Common myeloid progenitor, CD34-positive (primary cell): ENCODE results near the gene GPC5.
A peak's percentile ranks its signal among the peaks of the same experiment; 100 is the strongest.
"Not testable (repeated sequence)": the region's sequence is repeated elsewhere in the genome, so short reads cannot be mapped to it uniquely, and the experiment has no call there.

Experiments used
- CTCF ChIA-PET: fragments of 350-600 bp; sonication (Branson Sonifier 250); formaldehyde crosslinking; loops from one replicate; lab custom pipeline; 2021; ENCODE audit warnings: antibody characterized with exemption; lab: Charles Lee
- POLR2A ChIA-PET: fragments of 350-600 bp; sonication (Branson Sonifier 250); formaldehyde crosslinking; loops from one replicate; lab custom pipeline; 2021; ENCODE audit warnings: antibody characterized with exemption; lab: Charles Lee
- DNase-seq, 3 donors: peaks; one replicate each; pipeline versions ENCODE4 v3.0.0 to v3.0.0-alpha.2; 2013
- H3K27ac ChIP-seq, 2 experiments: 1 replicate in 1 of 2; 2 replicates in 1 of 2; pipeline ENCODE4 v1.7.0; 2013; ENCODE audit warnings: inconsistent platforms in 2 of 2, low read length in 2 of 2, mild to moderate bottlenecking in 2 of 2, low read depth in 1 of 2, moderate library complexity in 1 of 2; ENCODE audit not compliant: severe bottlenecking in 2 of 2, insufficient read depth in 1 of 2, poor library complexity in 1 of 2
- H3K27me3 ChIP-seq, 5 experiments: replicated peaks in 2 of 5; 1 replicate in 3 of 5; 2 replicates in 2 of 5; pipeline versions ENCODE4 v1.6.1 to v1.7.0; 2013; ENCODE audit warnings: low read length in 4 of 5, mild to moderate bottlenecking in 2 of 5, moderate library complexity in 2 of 5, inconsistent platforms in 1 of 5; ENCODE audit not compliant: insufficient read depth in 5 of 5, control insufficient read depth in 4 of 5
- H3K36me3 ChIP-seq, 4 experiments: 1 replicate in 2 of 4; 2 replicates in 2 of 4; pipeline versions ENCODE4 v1.6.1 to v1.7.0; 2013; ENCODE audit warnings: low read length in 3 of 4, control low read depth in 1 of 4, mild to moderate bottlenecking in 1 of 4; ENCODE audit not compliant: control insufficient read depth in 4 of 4, insufficient read depth in 4 of 4
- H3K4me1 ChIP-seq, 4 experiments: 1 replicate in 3 of 4; 2 replicates in 1 of 4; pipeline versions ENCODE4 v1.6.1 to v1.7.1; 2013; ENCODE audit warnings: low read length in 3 of 4, mild to moderate bottlenecking in 3 of 4, control low read depth in 1 of 4, inconsistent platforms in 1 of 4, moderate library complexity in 1 of 4; ENCODE audit not compliant: control insufficient read depth in 4 of 4, insufficient read depth in 4 of 4; ENCODE audit errors: control extremely low read depth in 1 of 4
- H3K4me3 ChIP-seq, 7 experiments: 1 replicate in 4 of 7; 2 replicates in 3 of 7; pipeline versions ENCODE4 v1.5.1 to v1.7.0; 2013; ENCODE audit warnings: mild to moderate bottlenecking in 7 of 7, low read length in 6 of 7, moderate library complexity in 6 of 7, inconsistent platforms in 2 of 7, low read depth in 2 of 7, control low read depth in 1 of 7; ENCODE audit not compliant: insufficient read depth in 4 of 7, control insufficient read depth in 1 of 7; ENCODE audit errors: extremely low read depth in 1 of 7
- H3K9me3 ChIP-seq, 5 experiments: 1 replicate in 4 of 5; 2 replicates in 1 of 5; pipeline versions ENCODE4 v1.6.1 to v1.7.1; 2013; ENCODE audit warnings: low read length in 4 of 5, mild to moderate bottlenecking in 2 of 5, inconsistent platforms in 1 of 5, low read depth in 1 of 5, moderate library complexity in 1 of 5; ENCODE audit not compliant: control insufficient read depth in 4 of 5, insufficient read depth in 2 of 5; ENCODE audit errors: control extremely low read depth in 1 of 5
- WGBS: methylation state at CpG from one replicate; pipeline ENCODE4 v1.1.5; 2013; ENCODE audit not compliant: insufficient coverage; 5-methylcytosine and 5-hydroxymethylcytosine counted together

The GPC5 gene

DNA sequence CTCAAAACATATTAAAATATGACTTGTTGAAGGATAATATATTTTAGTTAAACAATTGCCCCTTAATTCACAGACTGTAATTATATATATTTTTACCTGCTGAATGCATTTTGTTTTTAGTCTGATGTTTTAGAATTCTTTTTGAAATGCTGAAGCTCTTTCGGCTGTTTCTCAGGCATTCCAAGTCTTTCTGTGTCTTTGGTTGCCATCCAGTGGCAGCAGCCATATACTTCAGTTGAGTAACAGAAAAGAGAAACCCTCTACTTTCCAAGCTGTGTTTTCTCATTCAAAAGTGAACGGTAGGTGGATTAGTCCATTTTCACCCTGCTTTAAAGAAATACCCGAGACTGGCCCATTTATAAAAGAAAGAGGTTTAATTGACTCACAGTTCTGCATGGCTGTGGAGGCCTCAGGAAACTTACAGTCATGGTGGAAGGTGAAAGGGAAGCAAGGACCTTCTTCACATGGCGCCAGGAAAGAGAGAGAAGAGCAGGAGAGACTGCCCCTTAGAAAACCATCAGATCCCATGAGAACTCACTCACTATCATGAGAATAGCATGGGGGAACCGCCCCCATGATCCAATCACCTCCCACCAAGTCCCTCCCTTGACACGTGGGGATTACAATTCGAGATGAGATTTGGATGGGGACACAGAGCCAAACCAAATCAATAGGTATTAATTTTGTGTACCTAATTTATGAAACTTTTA lies 383.7 kb downstream of the GPC5 start:
- H3K9me3 ChIP-seq, H3K36me3 ChIP-seq, H3K4me1 ChIP-seq, H3K27ac ChIP-seq, POLR2A ChIA-PET, H3K4me3 ChIP-seq, H3K27me3 ChIP-seq: not testable (repeated sequence)
- WGBS: 90% methylated on average over 2 of the region's 7 CpGs
- DNase-seq: peak in 2 of 3 donors; percentile 2 to 21
- CTCF ChIA-PET: interaction anchor here (1.1 to 1.3 kb wide), 3 partner anchors 35 to 401 kb away, joined by 3 to 4 read pairs (median 4); no protein-coding TSS in a partner anchor

DNA sequence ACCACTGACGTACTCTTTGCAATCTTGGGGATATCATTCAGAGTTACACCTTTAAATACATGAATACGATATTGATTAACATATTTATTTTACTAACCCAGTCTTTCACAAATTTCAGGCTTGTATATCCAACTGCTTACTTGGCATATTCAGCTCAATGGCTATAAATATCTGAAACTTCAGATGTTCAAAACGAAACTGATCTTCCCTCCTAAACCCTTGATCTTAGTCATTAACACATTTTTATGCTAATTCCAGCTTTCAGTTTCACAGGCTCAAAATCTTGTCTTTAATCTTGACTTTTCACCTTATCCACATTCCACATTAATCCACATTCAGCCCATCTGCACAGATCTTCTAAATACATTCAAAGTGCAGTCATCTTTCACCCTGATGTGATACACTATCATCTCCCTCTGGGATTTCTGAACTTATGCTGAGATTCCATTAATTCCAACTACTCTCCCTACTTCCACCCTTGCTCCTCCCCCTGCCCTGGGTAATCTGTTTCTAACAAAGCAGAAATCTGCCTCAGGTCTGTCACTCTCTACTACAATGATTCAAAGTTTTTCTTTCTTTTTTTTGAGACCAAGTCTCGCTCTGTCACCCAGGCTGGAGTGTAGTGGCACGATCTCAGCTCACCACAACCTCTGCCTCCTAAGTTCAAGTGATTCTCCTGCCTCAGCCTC lies 387.2 kb downstream of the GPC5 start:
- Histone ChIP-seq H3K9me3 (no peaks in the 10 kb centered on the region), H3K27me3 (no peaks in the 10 kb centered on the region), H3K4me1 (no peaks in the 10 kb centered on the region), H3K4me3 (no peak overlapping the region), H3K36me3 (no peaks in the 10 kb centered on the region), H3K27ac (no peak overlapping the region)
- WGBS: 95% methylated on average over 5 of the region's 5 CpGs
- DNase-seq: no peak
- ChIA-PET POLR2A (no interaction called here), CTCF (no interaction called here)

DNA sequence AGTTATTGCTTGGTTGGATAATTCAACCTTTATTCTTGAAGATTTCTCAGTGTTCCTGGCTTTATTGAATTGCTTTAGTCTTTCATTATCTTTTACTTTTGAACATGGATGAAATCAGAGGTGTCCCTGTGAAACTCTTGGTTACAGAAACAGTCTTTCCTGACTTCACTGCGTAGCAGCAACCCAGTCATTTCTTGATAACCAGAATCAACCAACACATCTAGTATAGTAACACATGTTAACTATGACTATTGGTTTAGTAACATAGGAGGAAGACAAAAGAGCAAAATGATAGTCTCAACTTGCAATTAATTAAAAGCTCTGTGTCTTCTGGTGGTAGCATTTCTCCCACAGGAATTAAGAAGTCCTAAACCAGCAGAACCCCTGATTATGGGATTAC lies 393.6 kb downstream of the GPC5 start:
- no peak overlapping the region for H3K27ac ChIP-seq
- H3K4me3 ChIP-seq: no peak overlapping the region
- no peaks in the 10 kb centered on the region for H3K27me3 ChIP-seq
- ChIA-PET POLR2A (no interaction called here), CTCF (interaction anchor here (1.6 kb wide), 1 partner anchor 14 kb away, joined by 3 read pairs; no protein-coding TSS in a partner anchor)
- no peaks in the 10 kb centered on the region for H3K9me3 ChIP-seq
- H3K4me1 ChIP-seq: no peaks in the 10 kb centered on the region
- WGBS: no CpG with 5 or more reads among the region's 1 CpG
- no peaks in the 10 kb centered on the region for H3K36me3 ChIP-seq
- DNase-seq: no peak

DNA sequence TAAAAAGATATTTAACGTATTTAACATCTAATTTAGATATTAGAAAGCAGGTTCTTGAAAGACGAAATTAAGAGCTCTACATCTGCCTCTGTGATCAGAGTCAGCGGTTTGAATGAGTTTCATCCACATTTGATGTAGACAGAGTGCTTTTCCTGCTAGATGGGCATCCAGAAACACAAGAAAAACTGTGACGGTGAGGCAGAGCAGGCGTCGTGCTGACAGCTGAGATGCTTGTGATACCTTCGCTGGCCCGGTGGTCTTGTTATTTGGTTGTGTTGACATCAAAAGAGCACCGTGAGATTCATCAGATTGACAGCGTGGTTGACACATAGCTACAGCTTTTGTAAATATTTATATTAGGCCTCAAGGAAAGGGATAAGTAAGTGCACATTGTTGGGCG lies 399.1 kb downstream of the GPC5 start:
- Histone ChIP-seq H3K4me3 (no peak overlapping the region), H3K27me3 (no peaks in the 10 kb centered on the region), H3K9me3 (no peaks in the 10 kb centered on the region), H3K4me1 (no peaks in the 10 kb centered on the region), H3K27ac (no peak overlapping the region), H3K36me3 (no peaks in the 10 kb centered on the region)
- ChIA-PET POLR2A (no interaction called here), CTCF (no interaction called here)
- DNase-seq: no peak
- 85% methylated on average over 10 of the region's 11 CpGs for WGBS

DNA sequence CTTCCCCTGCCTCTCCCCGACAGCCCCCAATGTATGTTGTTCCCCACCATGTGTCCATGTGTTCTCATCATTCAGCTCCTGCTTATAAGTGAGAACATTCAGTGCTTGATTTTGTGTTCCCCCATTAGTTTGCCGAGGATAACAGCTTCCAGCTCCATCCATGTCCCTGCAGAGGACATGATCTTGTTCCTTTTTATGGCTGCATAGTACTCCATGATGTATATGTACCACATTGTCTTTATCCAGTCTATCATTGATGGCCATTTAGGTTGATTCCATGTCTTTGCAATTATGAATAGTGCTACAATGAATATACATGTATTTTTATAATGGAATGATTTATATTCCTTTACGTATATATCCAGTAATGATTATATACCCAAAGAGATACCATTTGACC lies 399.9 kb downstream of the GPC5 start:
- H3K27ac ChIP-seq, H3K36me3 ChIP-seq, POLR2A ChIA-PET, CTCF ChIA-PET, H3K9me3 ChIP-seq, H3K4me3 ChIP-seq, DNase-seq, H3K27me3 ChIP-seq, H3K4me1 ChIP-seq: not testable (repeated sequence)
- WGBS: 100% methylated on average over 1 of the region's 3 CpGs

DNA sequence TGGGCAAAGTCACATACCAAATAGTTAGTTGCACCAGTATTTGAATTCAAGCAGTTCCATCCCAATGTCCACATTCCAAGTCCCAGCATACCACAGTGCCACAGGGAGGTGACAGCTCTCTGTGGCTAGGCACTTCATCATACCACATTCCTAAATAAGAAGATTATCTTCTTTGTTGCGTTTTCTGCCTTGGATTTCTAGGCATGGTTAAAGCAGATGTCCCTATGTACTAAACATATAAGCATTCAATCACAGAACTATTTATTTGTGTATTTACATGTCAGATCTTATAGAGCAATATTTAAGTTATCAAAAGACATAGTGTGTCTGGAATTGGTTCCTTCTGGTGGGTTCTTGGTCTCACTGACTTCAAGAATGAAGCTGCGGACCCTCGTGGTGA lies 403.4 kb downstream of the GPC5 start:
- H3K9me3 ChIP-seq, H3K27me3 ChIP-seq, H3K27ac ChIP-seq, POLR2A ChIA-PET, H3K4me3 ChIP-seq, DNase-seq, H3K36me3 ChIP-seq, H3K4me1 ChIP-seq: not testable (repeated sequence)
- CTCF ChIA-PET: interaction anchor here (1.4 kb wide), 1 partner anchor 11 kb away, joined by 3 read pairs; no protein-coding TSS in a partner anchor
- WGBS: 100% methylated on average over 1 of the region's 3 CpGs

DNA sequence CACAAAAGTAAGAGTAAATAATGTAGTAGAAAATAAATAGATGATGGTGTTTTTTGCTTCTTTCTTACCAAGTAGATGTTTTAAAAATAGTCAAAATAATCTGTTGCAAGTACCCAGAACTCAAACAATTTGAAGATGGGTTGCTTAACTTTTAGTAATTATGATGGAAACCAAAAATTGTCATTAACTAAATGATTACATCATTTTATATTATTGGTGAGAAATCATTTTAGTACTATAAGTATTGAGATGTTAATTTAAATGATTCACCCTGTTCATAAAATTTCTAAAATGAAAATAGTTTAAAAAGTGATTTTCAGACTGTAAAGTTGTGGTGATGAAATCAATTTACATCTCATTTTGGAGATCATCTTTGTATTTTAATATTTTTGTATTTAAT lies 404.5 kb downstream of the GPC5 start:
- no peaks in the 10 kb centered on the region for H3K9me3 ChIP-seq
- DNase-seq: no peak
- H3K36me3 ChIP-seq: no peaks in the 10 kb centered on the region
- H3K27ac ChIP-seq: no peak overlapping the region
- H3K4me3 ChIP-seq: no peak overlapping the region
- CTCF ChIA-PET: no interaction called here
- POLR2A ChIA-PET: no interaction called here
- H3K4me1 ChIP-seq: no peaks in the 10 kb centered on the region
- no peaks in the 10 kb centered on the region for H3K27me3 ChIP-seq
